ENCODE data around the gene MAT2A. TPM values are rescaled to one million over a fixed set of nuclear protein-coding genes. Genes with fewer than 3 reads are reported as not detected.
A peak's percentile ranks its signal among the peaks of the same experiment; 100 is the strongest.

Gene MAT2A
- 113 and 124 TPM in 2 replicates for total RNA-seq

GRCh38 chr2:85538507-85539360 lies at the start of gene MAT2A:
Gene MAT2A (plus strand): TSS chr2:85539168. CDS start chr2:85539288, 120 bp downstream.
- peak; percentile 93 for DNase-seq (ENCODE audit: low read depth)
- H3K4me3 ChIP-seq (ENCODE audit: low read depth, low read length): peak within 1 kb of the TSS; percentile 80
- peak; percentile 66 for TF ChIP-seq CTCF (IDR thresholded peaks at IDR 0.05; ENCODE audit: insufficient read depth, low read depth, low read length)

GRCh38 chr2:85490861-85491755 lies 47.9 kb upstream of the MAT2A start:
- no peak for DNase-seq (ENCODE audit: low read depth)
- no peak for TF ChIP-seq CTCF (IDR thresholded peaks at IDR 0.05; ENCODE audit: insufficient read depth, low read depth, low read length)
- no peak overlapping the region for H3K4me3 ChIP-seq (ENCODE audit: low read depth, low read length)

- DNase-seq (ENCODE audit: low read depth): no peak
These were observed 42.5 kb upstream of the MAT2A start for GRCh38 chr2:85496436-85496835.

GRCh38 chr2:85497944-85498630 lies 40.9 kb upstream of the MAT2A start:
- H3K4me3 ChIP-seq (ENCODE audit: low read depth, low read length): no peak overlapping the region
- no peak for DNase-seq (ENCODE audit: low read depth)
- no peak for TF ChIP-seq CTCF (IDR thresholded peaks at IDR 0.05; ENCODE audit: insufficient read depth, low read depth, low read length)

More at GRCh38 chr2:85496436-85496835, 42.5 kb upstream of the MAT2A start:
- TF ChIP-seq CTCF (IDR thresholded peaks at IDR 0.05; ENCODE audit: insufficient read depth, low read depth, low read length): no peak
- H3K4me3 ChIP-seq (ENCODE audit: low read depth, low read length): no peak overlapping the region

GRCh38 chr2:85501248-85501647 lies 37.7 kb upstream of the MAT2A start:
- H3K4me3 ChIP-seq (ENCODE audit: low read depth, low read length): no peak overlapping the region
- peak; percentile 22 for DNase-seq (ENCODE audit: low read depth)
- no peak for TF ChIP-seq CTCF (IDR thresholded peaks at IDR 0.05; ENCODE audit: insufficient read depth, low read depth, low read length)

GRCh38 chr2:85502720-85503119 lies 36.2 kb upstream of the MAT2A start:
- TF ChIP-seq CTCF (IDR thresholded peaks at IDR 0.05; ENCODE audit: insufficient read depth, low read depth, low read length): no peak

More at GRCh38 chr2:85502720-85503119, 36.2 kb upstream of the MAT2A start:
- H3K4me3 ChIP-seq (ENCODE audit: low read depth, low read length): no peak overlapping the region
- no peak for DNase-seq (ENCODE audit: low read depth)

Measured in fibroblast of villous mesenchyme (primary cell).